NT2/D1 (cell line): ENCODE data around the gene SPAG9.

ENCODE experiments used
- DNase-seq: peaks from one replicate; pipeline ENCODE4 v3.0.0-alpha.2; 2011; ENCODE audit warnings: low read depth, low spot score
- H3K27me3 ChIP-seq: 2 replicates; pipeline ENCODE4 v1.6.0; 2011; ENCODE audit warnings: mild to moderate bottlenecking; ENCODE audit not compliant: insufficient read length, insufficient read depth
- H3K36me3 ChIP-seq: 2 replicates; pipeline ENCODE4 v1.6.1; 2011; ENCODE audit warnings: mild to moderate bottlenecking, low read length, mixed read lengths; ENCODE audit not compliant: insufficient read depth, insufficient read length
- H3K4me1 ChIP-seq: 2 replicates; pipeline ENCODE4 v1.5.1; 2011; ENCODE audit not compliant: insufficient read depth, insufficient read length
- H3K4me3 ChIP-seq: 2 replicates; pipeline ENCODE4 v1.5.1; 2011; ENCODE audit warnings: low read depth; ENCODE audit not compliant: insufficient read length
- H3K9ac ChIP-seq: 2 replicates; pipeline ENCODE4 v1.6.0; 2011; ENCODE audit warnings: low read depth; ENCODE audit not compliant: insufficient read length
- H3K9me3 ChIP-seq: 2 replicates; pipeline ENCODE4 v1.5.1; 2011; ENCODE audit warnings: mild to moderate bottlenecking, low read length; ENCODE audit not compliant: insufficient read depth
- SUZ12 ChIP-seq: IDR thresholded peaks from 2 replicates; pipeline ENCODE4 v1.6.1; 2011; ENCODE audit not compliant: insufficient read length, insufficient read depth; ENCODE audit errors: extremely low read depth
- YY1 ChIP-seq: IDR thresholded peaks from 2 replicates; pipeline ENCODE4 v1.6.1; 2011; ENCODE audit not compliant: insufficient read length, insufficient read depth
- ZNF274 ChIP-seq: IDR thresholded peaks from 2 replicates; pipeline ENCODE4 v1.6.1; 2011; ENCODE audit warnings: mild to moderate bottlenecking, low read depth, low read length

The SPAG9 gene, protein sequence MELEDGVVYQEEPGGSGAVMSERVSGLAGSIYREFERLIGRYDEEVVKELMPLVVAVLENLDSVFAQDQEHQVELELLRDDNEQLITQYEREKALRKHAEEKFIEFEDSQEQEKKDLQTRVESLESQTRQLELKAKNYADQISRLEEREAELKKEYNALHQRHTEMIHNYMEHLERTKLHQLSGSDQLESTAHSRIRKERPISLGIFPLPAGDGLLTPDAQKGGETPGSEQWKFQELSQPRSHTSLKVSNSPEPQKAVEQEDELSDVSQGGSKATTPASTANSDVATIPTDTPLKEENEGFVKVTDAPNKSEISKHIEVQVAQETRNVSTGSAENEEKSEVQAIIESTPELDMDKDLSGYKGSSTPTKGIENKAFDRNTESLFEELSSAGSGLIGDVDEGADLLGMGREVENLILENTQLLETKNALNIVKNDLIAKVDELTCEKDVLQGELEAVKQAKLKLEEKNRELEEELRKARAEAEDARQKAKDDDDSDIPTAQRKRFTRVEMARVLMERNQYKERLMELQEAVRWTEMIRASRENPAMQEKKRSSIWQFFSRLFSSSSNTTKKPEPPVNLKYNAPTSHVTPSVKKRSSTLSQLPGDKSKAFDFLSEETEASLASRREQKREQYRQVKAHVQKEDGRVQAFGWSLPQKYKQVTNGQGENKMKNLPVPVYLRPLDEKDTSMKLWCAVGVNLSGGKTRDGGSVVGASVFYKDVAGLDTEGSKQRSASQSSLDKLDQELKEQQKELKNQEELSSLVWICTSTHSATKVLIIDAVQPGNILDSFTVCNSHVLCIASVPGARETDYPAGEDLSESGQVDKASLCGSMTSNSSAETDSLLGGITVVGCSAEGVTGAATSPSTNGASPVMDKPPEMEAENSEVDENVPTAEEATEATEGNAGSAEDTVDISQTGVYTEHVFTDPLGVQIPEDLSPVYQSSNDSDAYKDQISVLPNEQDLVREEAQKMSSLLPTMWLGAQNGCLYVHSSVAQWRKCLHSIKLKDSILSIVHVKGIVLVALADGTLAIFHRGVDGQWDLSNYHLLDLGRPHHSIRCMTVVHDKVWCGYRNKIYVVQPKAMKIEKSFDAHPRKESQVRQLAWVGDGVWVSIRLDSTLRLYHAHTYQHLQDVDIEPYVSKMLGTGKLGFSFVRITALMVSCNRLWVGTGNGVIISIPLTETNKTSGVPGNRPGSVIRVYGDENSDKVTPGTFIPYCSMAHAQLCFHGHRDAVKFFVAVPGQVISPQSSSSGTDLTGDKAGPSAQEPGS (N-terminal part only)

GRCh38 chr17:51120739-51121619 lies at the start of gene SPAG9:
Gene SPAG9, minus strand, starts transcription at chr17:51120868. Its CDS starts 212 bp downstream, at chr17:51120656.
- Histone ChIP-seq H3K4me1 (no peaks in the 10 kb centered on the region), H3K9me3 (no peaks in the 10 kb centered on the region), H3K4me3 (peak within 1 kb of the TSS; percentile 99), H3K27me3 (no peaks in the 10 kb centered on the region), H3K9ac (peak within 1 kb of the TSS; percentile 99), H3K36me3 (no peaks in the 10 kb centered on the region)
- no peak for TF ChIP-seq ZNF274
- no peak for TF ChIP-seq YY1
- no peak for TF ChIP-seq SUZ12
- DNase-seq = peak; percentile 76

- no peak overlapping the region for H3K9ac ChIP-seq
- H3K36me3 ChIP-seq = peaks cover 77% of the 10 kb centered on the region
- H3K9me3 ChIP-seq = no peaks in the 10 kb centered on the region
- H3K4me1 ChIP-seq = peaks cover 7% of the 10 kb centered on the region
- H3K4me3 ChIP-seq = no peak overlapping the region
- DNase-seq = no peak
- no peak for TF ChIP-seq ZNF274
- no peak for TF ChIP-seq YY1
- no peak for TF ChIP-seq SUZ12
- no peaks in the 10 kb centered on the region for H3K27me3 ChIP-seq
These were observed 48.7 kb upstream of the SPAG9 start for GRCh38 chr17:51169340-51169739.

- DNase-seq = no peak
- peaks cover 76% of the 10 kb centered on the region for H3K36me3 ChIP-seq
- no peaks in the 10 kb centered on the region for H3K9me3 ChIP-seq
- H3K27me3 ChIP-seq = no peaks in the 10 kb centered on the region
- H3K4me1 ChIP-seq = peaks cover 7% of the 10 kb centered on the region
- peak overlapping the region; percentile 100 for H3K9ac ChIP-seq
- no peak for TF ChIP-seq SUZ12
- no peak for TF ChIP-seq ZNF274
- TF ChIP-seq YY1 = no peak
- H3K4me3 ChIP-seq = peak overlapping the region; percentile 100
These were observed 46.6 kb upstream of the SPAG9 start for GRCh38 chr17:51166987-51167931.

DNA sequence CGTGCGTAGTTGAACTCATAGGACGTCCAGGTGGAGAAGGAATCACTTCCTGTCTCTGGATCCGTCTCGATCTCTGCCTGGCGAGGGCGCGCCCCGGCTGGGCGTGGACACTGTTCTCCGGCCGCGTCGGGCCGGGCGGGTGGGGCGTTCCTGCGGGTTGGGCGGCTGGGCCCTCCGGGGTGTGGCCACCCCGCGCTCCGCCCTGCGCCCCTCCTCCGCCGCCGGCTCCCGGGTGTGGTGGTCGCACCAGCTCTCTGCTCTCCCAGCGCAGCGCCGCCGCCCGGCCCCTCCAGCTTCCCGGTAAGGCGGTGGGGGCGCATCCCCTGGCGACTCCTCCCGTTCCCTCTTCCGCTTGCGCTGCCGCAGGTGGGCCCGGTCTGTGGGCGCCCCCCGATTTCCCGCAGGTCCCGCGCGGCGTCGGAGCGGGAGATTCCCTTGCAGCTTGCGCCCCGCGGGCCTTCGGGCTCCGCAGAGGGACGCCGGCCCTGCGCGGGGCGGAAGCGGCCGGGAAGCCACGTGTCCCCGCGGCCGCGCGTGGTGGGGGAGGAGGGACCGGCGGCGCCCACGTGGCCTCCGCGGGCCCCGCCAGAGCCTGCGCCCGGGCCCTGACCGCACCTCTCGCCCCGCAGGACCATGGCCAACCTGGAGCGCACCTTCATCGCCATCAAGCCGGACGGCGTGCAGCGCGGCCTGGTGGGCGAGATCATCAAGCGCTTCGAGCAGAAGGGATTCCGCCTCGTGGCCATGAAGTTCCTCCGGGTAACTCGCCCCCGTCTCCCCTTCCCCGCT lies 45.7 kb upstream of the SPAG9 start, which contains the start of gene NME2:
Gene NME2 (plus strand): TSS at position 214 of the 789 bp plus-strand sequence. CDS start 420 bp downstream, at position 634.
- Histone ChIP-seq H3K4me3 (peak within 1 kb of the TSS; percentile 100), H3K9me3 (no peaks in the 10 kb centered on the region), H3K36me3 (peaks cover 77% of the 10 kb centered on the region), H3K27me3 (no peaks in the 10 kb centered on the region), H3K4me1 (peaks cover 7% of the 10 kb centered on the region), H3K9ac (peak within 1 kb of the TSS; percentile 100)
- peak; percentile 76 for DNase-seq
- TF ChIP-seq YY1 (no peak), SUZ12 (no peak)

- Histone ChIP-seq H3K36me3 (peaks cover 77% of the 10 kb centered on the region), H3K9ac (peak overlapping the region; percentile 83), H3K4me1 (peaks cover 7% of the 10 kb centered on the region), H3K4me3 (peak overlapping the region; percentile 61), H3K27me3 (no peaks in the 10 kb centered on the region), H3K9me3 (no peaks in the 10 kb centered on the region)
- no peak for DNase-seq
- TF ChIP-seq SUZ12 (no peak), ZNF274 (no peak), YY1 (no peak)
These were observed 45.1 kb upstream of the SPAG9 start for GRCh38 chr17:51165680-51166197.
